Glomerular visceral epithelial cell (primary cell): Measurements from ENCODE around the gene RILPL1.
"Not testable (repeated sequence)": the region's sequence is repeated elsewhere in the genome, so short reads cannot be mapped to it uniquely, and the experiment has no call there.

Experiments
- DNase-seq: peaks from one replicate; pipeline ENCODE4 v3.0.0-alpha.2; 2016; ENCODE audit errors: extremely low spot score

The RILPL1 gene

GRCh38 chr12:123494124-123494851, 39.2 kb downstream of the RILPL1 start:
- DNase-seq, result no peak

GRCh38 chr12:123492339-123493039, 41.0 kb downstream of the RILPL1 start:
- DNase-seq, result not testable (repeated sequence)

GRCh38 chr12:123491481-123491880, 42.0 kb downstream of the RILPL1 start:
- DNase-seq, result no peak

GRCh38 chr12:123491056-123491455, 42.5 kb downstream of the RILPL1 start:
- DNase-seq, result no peak

GRCh38 chr12:123490089-123490488, 43.4 kb downstream of the RILPL1 start:
- DNase-seq, result no peak

GRCh38 chr12:123489580-123489979, 43.9 kb downstream of the RILPL1 start:
- no peak for DNase-seq

- DNase-seq, result no peak
Observed at GRCh38 chr12:123488539-123489230, 44.8 kb downstream of the RILPL1 start.

- DNase-seq, result no peak
Observed at GRCh38 chr12:123487428-123487827, 46.1 kb downstream of the RILPL1 start.

GRCh38 chr12:123485756-123486155, 47.8 kb downstream of the RILPL1 start:
- no peak for DNase-seq

GRCh38 chr12:123483602-123484248, 49.8 kb downstream of the RILPL1 start:
- no peak for DNase-seq

- no peak for DNase-seq
Observed at GRCh38 chr12:123482876-123483275, 50.6 kb downstream of the RILPL1 start.

GRCh38 chr12:123481251-123481650, 52.3 kb downstream of the RILPL1 start:
- DNase-seq, result not testable (repeated sequence)

- DNase-seq, result no peak
Observed at GRCh38 chr12:123479442-123480180, 53.9 kb downstream of the RILPL1 start.

GRCh38 chr12:123478762-123479161, 54.8 kb downstream of the RILPL1 start:
- peak; percentile 58 for DNase-seq

- DNase-seq, result no peak
Observed at GRCh38 chr12:123478069-123478468, 55.5 kb downstream of the RILPL1 start.

- DNase-seq, result no peak
Observed at GRCh38 chr12:123475246-123475703, 58.2 kb downstream of the RILPL1 start.

GRCh38 chr12:123474485-123475245, 58.9 kb downstream of the RILPL1 start:
- no peak for DNase-seq

GRCh38 chr12:123472438-123472849, 61.1 kb downstream of the RILPL1 start:
- no peak for DNase-seq

GRCh38 chr12:123471374-123472068, 62.0 kb downstream of the RILPL1 start:
- peak; percentile 16 for DNase-seq

GRCh38 chr12:123469978-123470377, 63.5 kb downstream of the RILPL1 start:
- DNase-seq, result no peak
